Lower leg skin (tissue), 3 donors: Measurements from ENCODE around the gene ARHGAP30.

ENCODE experiments used
- CTCF ChIP-seq, 3 donors: fragments of 450-650 bp; IDR thresholded peaks; one replicate each; pipeline ENCODE4 v1.5.1; 2016; ENCODE audit warnings: antibody characterized with exemption in 3 of 3, mild to moderate bottlenecking in 3 of 3, moderate library complexity in 2 of 3
- POLR2A ChIP-seq, 2 donors: fragments of 450-650 bp; IDR thresholded peaks; one replicate each; pipeline ENCODE4 v1.6.1; 2016 to 2017; ENCODE audit warnings: antibody characterized with exemption in 2 of 2, mild to moderate bottlenecking in 1 of 2, moderate library complexity in 1 of 2

- TF ChIP-seq POLR2A (IDR thresholded peaks at IDR 0.05) (no peak), CTCF (IDR thresholded peaks at IDR 0.05) (no peak)
Measured at GRCh38 chr1:161083748-161084596, 14.3 kb upstream of the ARHGAP30 start.
